Vagina (tissue), 2 donors: ENCODE results near the gene PI4KB.

Source experiments
- POLR2A ChIP-seq, 2 donors: fragments of 450-650 bp; IDR thresholded peaks; one replicate each; pipeline ENCODE4 v1.6.1; 2017; ENCODE audit warnings: antibody characterized with exemption in 2 of 2, mild to moderate bottlenecking in 2 of 2, moderate library complexity in 2 of 2
- POLR2AphosphoS5 ChIP-seq, 2 donors: sonication (generic); formaldehyde crosslinking; IDR thresholded peaks; one replicate each; pipeline ENCODE4 v1.9.0; 2017; ENCODE audit warnings: antibody characterized with exemption in 2 of 2, mild to moderate bottlenecking in 2 of 2, low read depth in 1 of 2; ENCODE audit not compliant: insufficient read depth in 1 of 2
- TF ChIP-seq, protein P1 (sequence below), 3 experiments: fragments of 450-650 bp in 2 of 3; fragments of 200-600 bp in 1 of 3; sonication (generic) in 1 of 3; IDR thresholded peaks; one replicate each; pipeline ENCODE4 v1.5.1; 2017 to 2019; ENCODE audit warnings: antibody characterized with exemption in 3 of 3, mild to moderate bottlenecking in 2 of 3, moderate library complexity in 2 of 3

DNA sequence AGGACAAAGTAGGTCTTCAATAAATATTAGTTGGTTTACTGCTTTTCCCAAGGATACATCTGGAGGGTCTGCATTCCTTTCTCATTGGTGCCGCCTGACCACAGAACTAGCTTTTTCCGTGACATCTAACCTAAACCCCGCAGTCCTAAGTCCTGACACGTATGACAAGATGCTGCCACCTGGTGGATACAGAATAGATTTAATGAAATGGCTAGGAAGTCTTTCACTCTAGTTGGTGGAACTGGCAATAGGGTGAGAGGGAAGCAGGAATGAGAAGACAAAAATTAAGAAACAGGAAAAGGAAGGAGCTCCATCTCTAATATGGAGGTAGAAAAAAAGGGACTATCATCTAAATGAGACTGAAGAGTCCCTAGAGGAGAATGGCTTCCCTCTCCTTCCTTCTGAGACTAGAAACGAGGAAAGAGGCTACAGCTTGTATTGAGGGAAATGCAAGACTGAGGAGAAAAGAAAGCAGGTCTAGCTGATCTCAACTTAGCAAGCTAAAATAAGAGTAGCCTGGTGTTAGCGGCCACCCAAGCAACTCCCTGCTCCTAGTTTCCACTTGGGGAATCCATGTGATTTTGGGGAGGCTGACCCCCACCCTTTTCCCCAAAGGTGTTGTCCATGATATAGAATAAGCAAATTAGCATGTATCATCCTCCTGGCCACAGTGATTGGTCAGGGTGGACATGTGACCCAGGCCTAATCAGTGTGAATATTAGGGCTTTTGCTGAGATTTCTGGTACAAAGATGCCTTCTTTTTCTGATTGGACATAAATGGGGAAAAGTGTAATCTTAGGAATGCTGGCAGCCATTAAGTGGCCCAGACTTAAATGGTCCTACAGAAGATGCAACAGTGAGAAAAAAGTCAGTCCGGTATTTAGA lies 13.9 kb upstream of the PI4KB start:
- TF ChIP-seq POLR2AphosphoS5 (IDR thresholded peaks at IDR 0.05; ENCODE audit: insufficient read depth in 1 of 2, low read depth in 1 of 2) (peak in 1 of 2 donors; percentile 79), POLR2A (IDR thresholded peaks at IDR 0.05) (no peak)
- TF ChIP-seq, protein P1, sequence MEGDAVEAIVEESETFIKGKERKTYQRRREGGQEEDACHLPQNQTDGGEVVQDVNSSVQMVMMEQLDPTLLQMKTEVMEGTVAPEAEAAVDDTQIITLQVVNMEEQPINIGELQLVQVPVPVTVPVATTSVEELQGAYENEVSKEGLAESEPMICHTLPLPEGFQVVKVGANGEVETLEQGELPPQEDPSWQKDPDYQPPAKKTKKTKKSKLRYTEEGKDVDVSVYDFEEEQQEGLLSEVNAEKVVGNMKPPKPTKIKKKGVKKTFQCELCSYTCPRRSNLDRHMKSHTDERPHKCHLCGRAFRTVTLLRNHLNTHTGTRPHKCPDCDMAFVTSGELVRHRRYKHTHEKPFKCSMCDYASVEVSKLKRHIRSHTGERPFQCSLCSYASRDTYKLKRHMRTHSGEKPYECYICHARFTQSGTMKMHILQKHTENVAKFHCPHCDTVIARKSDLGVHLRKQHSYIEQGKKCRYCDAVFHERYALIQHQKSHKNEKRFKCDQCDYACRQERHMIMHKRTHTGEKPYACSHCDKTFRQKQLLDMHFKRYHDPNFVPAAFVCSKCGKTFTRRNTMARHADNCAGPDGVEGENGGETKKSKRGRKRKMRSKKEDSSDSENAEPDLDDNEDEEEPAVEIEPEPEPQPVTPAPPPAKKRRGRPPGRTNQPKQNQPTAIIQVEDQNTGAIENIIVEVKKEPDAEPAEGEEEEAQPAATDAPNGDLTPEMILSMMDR (IDR thresholded peaks at IDR 0.05), result peak; percentile 56 to 77 (median 73)
